Activated CD4-positive, alpha-beta memory T cell treated with anti-CD3 and anti-CD28 coated beads for 36 hours (primary cell): ENCODE data around the gene AKR1D1. TPM values are rescaled to one million over a fixed set of nuclear protein-coding genes. Genes with fewer than 3 reads are reported as not detected.
"Not testable (repeated sequence)": the region's sequence is repeated elsewhere in the genome, so short reads cannot be mapped to it uniquely, and the experiment has no call there.

Experiments
- CTCF ChIA-PET: fragments of 350-600 bp; sonication (Branson Sonifier 250); formaldehyde crosslinking; loops from one replicate; lab custom pipeline; 2021; ENCODE audit warnings: antibody characterized with exemption, inconsistent platforms; lab: Charles Lee
- POLR2A ChIA-PET: fragments of 350-600 bp; sonication (Branson Sonifier 250); formaldehyde crosslinking; loops from one replicate; lab custom pipeline; 2021; ENCODE audit warnings: antibody characterized with exemption; lab: Charles Lee
- DNase-seq: peaks from one replicate; pipeline ENCODE4 v3.0.0-alpha.2; 2020
- H3K27ac Mint-ChIP-seq: one replicate; pipeline ENCODE4 v1.8.0; 2021; ENCODE audit warnings: mixed read lengths
- H3K27me3 Mint-ChIP-seq: one replicate; pipeline ENCODE4 v1.8.0; 2021; ENCODE audit warnings: mixed read lengths
- H3K36me3 Mint-ChIP-seq: one replicate; pipeline ENCODE4 v1.8.0; 2021; ENCODE audit warnings: mixed read lengths
- H3K4me1 Mint-ChIP-seq: one replicate; pipeline ENCODE4 v1.8.0; 2021; ENCODE audit warnings: low read depth, mixed read lengths
- H3K4me3 Mint-ChIP-seq: one replicate; pipeline ENCODE4 v1.8.0; 2021; ENCODE audit warnings: mild to moderate bottlenecking, mixed read lengths
- H3K9me3 Mint-ChIP-seq: one replicate; pipeline ENCODE4 v1.8.0; 2021; ENCODE audit warnings: mixed read lengths
- intact Hi-C: fragments of 100-400 bp; cut with micrococcal nuclease; formaldehyde crosslinking; loops from one replicate; pipeline ENCODE4 v1.15.1; 2023
- total RNA-seq, 2 experiments: library from RNA; stranded (reverse); gene quantifications; one replicate each; pipeline ENCODE4 v1.2.3, GENCODE V29; 2021

The AKR1D1 gene
- total RNA-seq, 2 experiments from 2014 or later = not detected

DNA sequence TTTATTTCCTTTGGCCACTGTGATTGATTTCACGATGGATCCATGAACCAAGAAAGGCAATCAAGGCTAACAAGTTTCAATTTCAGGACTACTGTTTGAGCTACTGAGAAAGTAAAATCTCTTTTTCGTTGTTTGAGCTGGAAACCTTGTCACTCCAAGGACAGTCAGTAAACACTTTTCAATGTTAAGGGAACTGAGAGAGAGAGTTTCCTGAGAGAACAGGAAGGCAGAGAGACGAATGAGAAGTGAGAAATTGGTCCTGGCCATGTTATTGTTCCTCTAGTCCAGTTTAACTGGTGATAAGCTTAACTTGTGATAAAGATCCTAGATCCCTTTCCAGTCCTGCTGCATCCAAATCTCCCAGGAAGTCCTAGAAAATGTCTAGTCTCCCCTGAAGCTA lies 909 bp upstream of the AKR1D1 start:
- Mint-ChIP-seq H3K27me3 (peaks cover 8% of the 10 kb centered on the region), H3K4me3 (no peak overlapping the region), H3K27ac (no peak overlapping the region), H3K4me1 (no peaks in the 10 kb centered on the region), H3K9me3 (peaks cover 17% of the 10 kb centered on the region), H3K36me3 (no peaks in the 10 kb centered on the region)
- ChIA-PET CTCF (no interaction called here), POLR2A (no interaction called here)
- intact Hi-C loops = no loop called here
- DNase-seq = no peak

GRCh38 chr7:138075786-138076185 lies 473 bp upstream of the AKR1D1 start:
- DNase-seq, CTCF ChIA-PET, H3K4me3 Mint-ChIP-seq, H3K27ac Mint-ChIP-seq, H3K36me3 Mint-ChIP-seq, H3K4me1 Mint-ChIP-seq, POLR2A ChIA-PET, H3K27me3 Mint-ChIP-seq, intact Hi-C loops: not testable (repeated sequence)
- H3K9me3 Mint-ChIP-seq = peaks cover 17% of the 10 kb centered on the region

DNA sequence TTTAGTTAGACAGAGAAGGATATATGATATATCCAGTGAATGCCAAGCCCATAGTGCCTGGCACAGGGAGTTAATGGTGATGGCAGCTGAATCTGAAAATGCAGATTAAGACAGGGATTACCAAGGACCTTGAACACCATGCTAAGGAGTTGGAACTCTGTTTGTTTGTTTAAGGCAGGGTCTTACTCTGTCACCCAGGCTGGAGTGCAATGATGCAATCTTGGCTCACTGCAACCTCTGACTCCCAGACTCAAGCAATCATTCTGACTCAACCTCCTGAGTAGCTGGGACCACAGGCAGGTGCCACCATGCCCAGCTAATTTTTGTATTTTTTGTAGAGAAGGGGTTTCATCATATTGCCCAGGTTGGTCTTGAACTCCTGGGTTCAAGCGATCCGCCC lies 1.6 kb downstream of the AKR1D1 start:
- Mint-ChIP-seq H3K4me3 (no peak overlapping the region), H3K27ac (no peak overlapping the region), H3K27me3 (peaks cover 6% of the 10 kb centered on the region), H3K36me3 (no peaks in the 10 kb centered on the region), H3K9me3 (peaks cover 17% of the 10 kb centered on the region), H3K4me1 (no peaks in the 10 kb centered on the region)
- CTCF ChIA-PET = no interaction called here
- intact Hi-C loops = no loop called here
- POLR2A ChIA-PET = no interaction called here
- DNase-seq = no peak

- no peak overlapping the region for H3K27ac Mint-ChIP-seq
- intact Hi-C loops = no loop called here
- POLR2A ChIA-PET = no interaction called here
- H3K4me3 Mint-ChIP-seq = no peak overlapping the region
- CTCF ChIA-PET = no interaction called here
- H3K36me3 Mint-ChIP-seq = no peaks in the 10 kb centered on the region
- H3K4me1 Mint-ChIP-seq = no peaks in the 10 kb centered on the region
- peaks cover 14% of the 10 kb centered on the region for H3K9me3 Mint-ChIP-seq
- H3K27me3 Mint-ChIP-seq = peaks cover 3% of the 10 kb centered on the region
- no peak for DNase-seq
Measured at GRCh38 chr7:138079137-138079536, 2.9 kb downstream of the AKR1D1 start.

DNA sequence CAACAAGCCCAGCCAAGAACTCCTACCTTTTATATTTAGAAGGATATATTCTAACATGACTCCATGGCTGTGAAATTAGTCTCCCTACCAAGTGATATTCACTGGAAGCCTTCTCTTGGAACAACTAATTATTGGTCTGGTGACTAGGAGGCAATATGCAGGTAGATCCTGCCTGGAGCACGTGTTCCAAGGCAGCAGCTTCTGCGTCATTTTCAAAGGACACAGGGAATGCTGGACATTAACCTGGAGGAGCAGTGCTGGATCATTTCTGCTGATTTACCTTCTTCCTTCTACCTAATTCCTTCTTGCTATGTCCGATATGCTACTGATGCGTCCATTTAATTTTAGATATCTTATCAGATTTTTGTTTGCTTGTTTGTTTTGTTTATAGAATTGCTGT lies 5.6 kb downstream of the AKR1D1 start:
- intact Hi-C loops = no loop called here
- ChIA-PET CTCF (interaction anchor here (1.0 kb wide), 1 partner anchor 657 kb away, joined by 3 read pairs; no protein-coding TSS in a partner anchor), POLR2A (no interaction called here)
- Mint-ChIP-seq H3K36me3 (no peaks in the 10 kb centered on the region), H3K4me3 (no peak overlapping the region), H3K4me1 (no peaks in the 10 kb centered on the region), H3K9me3 (no peaks in the 10 kb centered on the region), H3K27ac (no peak overlapping the region), H3K27me3 (peaks cover 5% of the 10 kb centered on the region)
- DNase-seq = no peak

GRCh38 chr7:138083859-138084258 lies 7.6 kb downstream of the AKR1D1 start:
- no peak overlapping the region for H3K4me3 Mint-ChIP-seq
- no peak overlapping the region for H3K27ac Mint-ChIP-seq
- no peaks in the 10 kb centered on the region for H3K9me3 Mint-ChIP-seq
- peaks cover 5% of the 10 kb centered on the region for H3K27me3 Mint-ChIP-seq
- intact Hi-C loops = no loop called here
- H3K36me3 Mint-ChIP-seq = no peaks in the 10 kb centered on the region
- ChIA-PET CTCF (no interaction called here), POLR2A (no interaction called here)
- DNase-seq = no peak
- no peaks in the 10 kb centered on the region for H3K4me1 Mint-ChIP-seq

DNA sequence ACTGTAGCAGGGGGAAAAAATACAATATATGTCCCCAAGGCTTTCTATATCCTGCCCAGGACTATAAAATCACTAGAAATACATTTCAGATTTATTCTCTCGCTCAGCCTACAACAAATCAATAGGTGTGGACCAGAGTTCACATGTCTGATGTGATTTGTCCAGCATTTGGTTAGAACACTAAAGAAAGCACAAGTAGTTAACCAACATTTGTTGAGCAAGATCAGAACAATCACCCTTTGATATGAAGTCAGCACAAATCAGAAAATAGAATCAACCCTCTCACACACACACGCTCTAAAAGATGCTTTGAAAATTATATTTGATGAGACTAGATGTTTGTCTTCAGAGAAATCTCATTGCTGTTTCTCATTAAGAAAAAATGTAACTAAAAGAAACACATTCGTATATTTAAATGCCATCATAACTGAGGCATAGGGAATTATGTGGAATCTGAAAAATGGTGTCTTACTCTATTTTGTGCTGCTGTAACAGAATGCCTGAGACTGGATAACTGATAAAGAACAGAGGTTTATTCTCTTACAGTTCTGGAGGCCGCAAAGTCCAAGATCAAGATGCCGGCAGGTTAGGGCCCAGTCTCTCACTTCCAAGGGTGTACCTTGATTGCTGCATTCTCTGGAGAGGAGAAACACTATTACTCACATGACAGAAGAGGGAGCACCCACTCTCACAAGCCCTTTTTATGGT lies 10.5 kb downstream of the AKR1D1 start:
- DNase-seq = no peak
- H3K4me1 Mint-ChIP-seq = no peaks in the 10 kb centered on the region
- intact Hi-C loops = no loop called here
- ChIA-PET CTCF (no interaction called here), POLR2A (no interaction called here)
- H3K9me3 Mint-ChIP-seq = no peaks in the 10 kb centered on the region
- peaks cover 6% of the 10 kb centered on the region for H3K27me3 Mint-ChIP-seq
- no peaks in the 10 kb centered on the region for H3K36me3 Mint-ChIP-seq
- no peak overlapping the region for H3K27ac Mint-ChIP-seq
- no peak overlapping the region for H3K4me3 Mint-ChIP-seq

DNA sequence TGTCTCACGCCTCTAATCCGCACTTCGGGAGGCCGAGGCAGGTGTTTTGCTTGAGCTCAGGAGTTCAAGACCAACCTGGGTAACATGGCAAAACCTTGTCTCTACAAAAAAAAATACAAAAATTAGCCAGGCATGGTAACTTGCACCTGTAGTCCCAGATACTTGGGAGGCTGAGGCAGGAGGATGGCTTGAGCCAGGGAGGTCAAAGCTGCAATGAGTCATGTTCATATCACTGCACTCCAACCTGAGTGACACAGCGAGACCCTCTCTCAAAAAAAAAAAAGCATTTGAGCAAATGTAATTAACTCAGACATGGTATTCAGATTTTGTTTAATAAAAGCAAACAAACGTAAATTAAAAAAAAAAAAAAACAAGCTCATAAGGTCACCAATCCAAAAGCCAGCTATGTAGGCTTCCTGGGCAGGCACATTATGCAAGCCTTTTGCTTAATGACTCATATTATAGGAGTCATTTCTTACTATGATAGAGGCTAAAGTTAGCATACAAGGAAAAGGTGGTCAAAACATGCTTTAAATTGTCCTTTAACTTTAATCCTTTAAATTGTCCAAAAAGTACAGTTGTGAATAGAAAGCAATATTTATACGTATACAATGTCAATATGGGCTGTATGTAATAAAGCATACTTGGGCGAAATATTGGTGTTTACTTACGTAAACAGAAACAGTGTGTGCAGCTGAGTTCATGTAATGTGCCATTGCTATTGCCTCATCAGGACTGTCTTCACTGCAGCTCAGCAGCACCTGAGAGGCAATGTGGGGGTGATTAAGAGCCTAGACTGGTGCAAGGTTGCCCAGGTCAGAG lies 13.0 kb downstream of the AKR1D1 start:
- no peaks in the 10 kb centered on the region for H3K9me3 Mint-ChIP-seq
- no peaks in the 10 kb centered on the region for H3K36me3 Mint-ChIP-seq
- no peak for DNase-seq
- peaks cover 6% of the 10 kb centered on the region for H3K27me3 Mint-ChIP-seq
- ChIA-PET POLR2A (no interaction called here), CTCF (no interaction called here)
- H3K27ac Mint-ChIP-seq = no peak overlapping the region
- H3K4me1 Mint-ChIP-seq = no peaks in the 10 kb centered on the region
- H3K4me3 Mint-ChIP-seq = no peak overlapping the region
- intact Hi-C loops = no loop called here

GRCh38 chr7:138091032-138091431 lies 14.8 kb downstream of the AKR1D1 start:
- CTCF ChIA-PET = no interaction called here
- intact Hi-C loops = no loop called here
- Mint-ChIP-seq H3K27ac (no peak overlapping the region), H3K4me3 (no peak overlapping the region), H3K27me3 (peaks cover 7% of the 10 kb centered on the region), H3K36me3 (no peaks in the 10 kb centered on the region), H3K4me1 (no peaks in the 10 kb centered on the region), H3K9me3 (no peaks in the 10 kb centered on the region)
- DNase-seq = no peak
- POLR2A ChIA-PET = no interaction called here

DNA sequence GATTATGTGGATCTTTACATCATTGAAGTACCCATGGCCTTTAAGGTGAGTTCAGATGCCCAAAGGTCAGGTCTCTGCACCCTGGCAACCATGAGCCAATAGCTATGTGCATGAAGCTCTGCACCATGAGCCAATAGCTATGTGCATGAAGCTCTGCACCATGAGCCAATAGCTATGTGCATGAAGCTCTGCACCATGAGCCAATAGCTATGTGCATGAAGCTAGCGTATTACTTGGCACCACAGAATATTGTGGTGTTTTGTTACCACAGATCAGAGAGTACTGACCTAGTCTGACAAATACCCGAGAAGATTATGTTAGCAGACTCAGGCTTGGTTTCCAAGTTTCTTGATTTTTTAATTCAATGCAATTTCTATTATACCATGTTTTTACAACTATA lies 15.6 kb downstream of the AKR1D1 start:
- DNase-seq, H3K4me1 Mint-ChIP-seq, H3K36me3 Mint-ChIP-seq, POLR2A ChIA-PET, H3K27me3 Mint-ChIP-seq, H3K27ac Mint-ChIP-seq, intact Hi-C loops, H3K9me3 Mint-ChIP-seq, H3K4me3 Mint-ChIP-seq: not testable (repeated sequence)
- CTCF ChIA-PET = interaction anchor here (0.7 kb wide), 1 partner anchor 688 kb away, joined by 3 read pairs; no protein-coding TSS in a partner anchor

- H3K27me3 Mint-ChIP-seq = peaks cover 8% of the 10 kb centered on the region
- H3K4me1 Mint-ChIP-seq = no peaks in the 10 kb centered on the region
- CTCF ChIA-PET = no interaction called here
- DNase-seq = no peak
- H3K27ac Mint-ChIP-seq = no peak overlapping the region
- intact Hi-C loops = no loop called here
- no peaks in the 10 kb centered on the region for H3K36me3 Mint-ChIP-seq
- POLR2A ChIA-PET = no interaction called here
- H3K9me3 Mint-ChIP-seq = no peaks in the 10 kb centered on the region
- no peak overlapping the region for H3K4me3 Mint-ChIP-seq
Measured at GRCh38 chr7:138092486-138093028, 16.3 kb downstream of the AKR1D1 start.
